NCI-H82 treated with DMSO at 0.1 percent for 48 hours (cell line): ENCODE results near the gene HS3ST3A1.
"Not testable (repeated sequence)": the region's sequence is repeated elsewhere in the genome, so short reads cannot be mapped to it uniquely, and the experiment has no call there.

Source experiments
- DNase-seq: peaks from one replicate; lab custom pipeline; 2025; ENCODE audit not compliant: unreplicated experiment; lab: John Stamatoyannopoulos, UW

The HS3ST3A1 gene

GRCh38 chr17:13498184-13498583, 103.5 kb downstream of the HS3ST3A1 start:
- no peak for DNase-seq

GRCh38 chr17:13496553-13497056, 105.1 kb downstream of the HS3ST3A1 start:
- not testable (repeated sequence) for DNase-seq

- no peak for DNase-seq
These were observed 106.3 kb downstream of the HS3ST3A1 start for GRCh38 chr17:13495423-13495822.

- DNase-seq = no peak
These were observed 109.0 kb downstream of the HS3ST3A1 start for GRCh38 chr17:13492737-13493122.

GRCh38 chr17:13491916-13492736, 109.6 kb downstream of the HS3ST3A1 start:
- no peak for DNase-seq

GRCh38 chr17:13491491-13491890, 110.2 kb downstream of the HS3ST3A1 start:
- DNase-seq = no peak

- no peak for DNase-seq
These were observed 110.7 kb downstream of the HS3ST3A1 start for GRCh38 chr17:13490906-13491482.

- no peak for DNase-seq
These were observed 111.3 kb downstream of the HS3ST3A1 start for GRCh38 chr17:13490427-13490826.

- DNase-seq = no peak
These were observed 116.4 kb downstream of the HS3ST3A1 start for GRCh38 chr17:13485327-13485726.

GRCh38 chr17:13484020-13484419, 117.7 kb downstream of the HS3ST3A1 start:
- DNase-seq = no peak

GRCh38 chr17:13480877-13481276, 120.9 kb downstream of the HS3ST3A1 start:
- DNase-seq = no peak

- no peak for DNase-seq
These were observed 123.4 kb downstream of the HS3ST3A1 start for GRCh38 chr17:13478326-13478830.

- DNase-seq = no peak
These were observed 124.5 kb downstream of the HS3ST3A1 start for GRCh38 chr17:13477180-13477611.

- no peak for DNase-seq
These were observed 125.0 kb downstream of the HS3ST3A1 start for GRCh38 chr17:13476720-13477119.

GRCh38 chr17:13475574-13476223, 126.0 kb downstream of the HS3ST3A1 start:
- no peak for DNase-seq

GRCh38 chr17:13474073-13474800, 127.5 kb downstream of the HS3ST3A1 start:
- DNase-seq = no peak

GRCh38 chr17:13465678-13466077, 136.1 kb downstream of the HS3ST3A1 start:
- no peak for DNase-seq

GRCh38 chr17:13462673-13463124, 139.0 kb downstream of the HS3ST3A1 start:
- no peak for DNase-seq

GRCh38 chr17:13462146-13462545, 139.6 kb downstream of the HS3ST3A1 start:
- no peak for DNase-seq

- DNase-seq = no peak
These were observed 141.3 kb downstream of the HS3ST3A1 start for GRCh38 chr17:13460261-13461000.
